Adrenal gland (tissue), 12 donors: ENCODE results near the gene ALG2. TPM values are rescaled to one million over a fixed set of nuclear protein-coding genes. Genes with fewer than 3 reads are reported as not detected.

Experiments
- DNase-seq, 7 donors: peaks; one replicate each; pipeline ENCODE4 v3.0.0-alpha.2; 2019 to 2020
- H3K27ac ChIP-seq, 5 donors: fragments of 200-600 bp; sonication (generic) in 4 of 5; 1 replicate in 3 of 5; 2 replicates in 2 of 5; pipeline versions ENCODE4 v1.5.1 to v1.8.0; 2016 to 2020; ENCODE audit warnings: mild to moderate bottlenecking in 1 of 5
- H3K27me3 ChIP-seq: fragments of 200-600 bp; 2 replicates; pipeline ENCODE4 v1.8.0; 2021
- H3K36me3 ChIP-seq, 2 donors: fragments of 200-600 bp; replicated peaks in 1 of 2; 1 replicate in 1 of 2; 2 replicates in 1 of 2; pipeline versions ENCODE4 v1.5.1 to v1.8.0; 2018 to 2022
- H3K4me1 ChIP-seq, 2 donors: fragments of 200-600 bp; replicated peaks in 1 of 2; 1 replicate in 1 of 2; 2 replicates in 1 of 2; pipeline versions ENCODE4 v1.5.1 to v1.8.0; 2018 to 2021
- H3K4me3 ChIP-seq, 4 donors: fragments of 200-600 bp; sonication (generic) in 3 of 4; one replicate each; pipeline ENCODE4 v1.5.1; 2016 to 2018
- H3K9me3 ChIP-seq, 3 donors: fragments of 200-600 bp; sonication (generic) in 1 of 3; replicated peaks in 1 of 3; 1 replicate in 2 of 3; 2 replicates in 1 of 3; pipeline versions ENCODE4 v1.5.1 to v1.8.0; 2016 to 2021
- POLR2A ChIP-seq, 2 donors: fragments of 450-650 bp; IDR thresholded peaks; one replicate each; pipeline ENCODE4 v1.6.1; 2017; ENCODE audit warnings: antibody characterized with exemption in 2 of 2, mild to moderate bottlenecking in 2 of 2, moderate library complexity in 1 of 2
- WGBS, 4 donors: extraction: QIAGEN DNeasy Blood & Tissue Kit in 2 of 4; methylation state at CpG; one replicate each; pipeline versions ENCODE4 v1.1.5 to v1.1.7; 2013 to 2017; 5-methylcytosine and 5-hydroxymethylcytosine counted together
- intact Hi-C, 2 donors: fragments of 100-400 bp; cut with DNase I; formaldehyde crosslinking; loops; one replicate each; pipeline versions ENCODE4 v1.14.1 to v1.15.0; 2022 to 2023
- polyA plus RNA-seq, 3 donors: library from polyadenylated mRNA; stranded (reverse); fragments of 200-250 nt in 2 of 3; fragments of 350-450 nt in 1 of 3; fragmentation: Illumina TruSeq in 1 of 3; extraction: RNeasy Lipid Tissue Mini Kit (QIAGEN cat#74804) in 1 of 3; gene quantifications; one replicate each; pipeline ENCODE4 v1.2.3, GENCODE V29; 2013 to 2014
- total RNA-seq, 9 donors: library from RNA; depleted of rRNA in 4 of 9; stranded (reverse); fragments of >200 nt in 4 of 9; fragments of 120-200 nt in 1 of 9; fragmentation: NEBNext Ultra II Directional in 1 of 9; extraction: Animal tissue kit (Norgen Biotek cat#: 25700) in 1 of 9; gene quantifications; one replicate each; pipeline versions ENCODE4 v1.1.0 to v1.2.4, GENCODE V29; 2013 to 2023
- TF ChIP-seq, protein P1 (sequence below), 6 experiments: fragments of 450-650 bp in 4 of 6; fragments of 200-600 bp in 2 of 6; sonication (generic) in 1 of 6; IDR thresholded peaks; 1 replicate in 5 of 6; 2 replicates in 1 of 6; pipeline versions ENCODE4 v1.5.1 to v1.8.0; 2016 to 2021; ENCODE audit warnings: antibody characterized with exemption in 6 of 6, mild to moderate bottlenecking in 2 of 6, moderate library complexity in 1 of 6
- donor health status: healthy with polysubstance abuse.
- donor health status: Bipolar disorder and iron deficiency.
- donor health status: DM: yes; HTN: yes; CAD: no.
- donor health status: DM: no; HTN: no; CAD: no.
- donor health status: DM: no; HTN: no; CAD: no.
- donor health status: DM: yes; HTN: yes; CAD: no.

The ALG2 gene
- total and polyA plus RNA-seq, 12 donors: 19.2 to 144 (median 60.8) TPM

DNA sequence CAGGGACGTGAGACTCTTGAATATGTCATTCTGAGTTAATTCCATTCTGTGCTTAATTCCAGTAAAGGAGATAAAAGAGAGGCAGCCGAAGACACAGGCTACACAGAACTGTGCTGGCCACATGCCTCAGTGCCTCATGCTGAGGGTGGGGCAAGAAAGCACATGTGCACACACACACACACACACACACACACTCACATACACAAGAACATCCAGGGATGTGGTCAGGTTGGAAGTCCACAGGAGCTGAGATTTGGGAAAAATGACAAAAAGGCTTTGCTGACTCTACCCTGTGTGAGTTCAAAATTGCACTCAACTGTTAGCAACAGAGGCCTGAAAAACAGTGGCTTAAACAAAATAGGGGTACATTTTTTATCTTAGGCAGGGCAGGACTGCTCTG is 40.5 kb downstream of the ALG2 start:
- Histone ChIP-seq H3K4me3 (no peak overlapping the region), H3K4me1 (peaks cover 4 to 8% of the 10 kb centered on the region in 2 donors), H3K27me3 (no peaks in the 10 kb centered on the region), H3K27ac (no peak overlapping the region), H3K9me3 (no peaks in the 10 kb centered on the region), H3K36me3 (no peaks in the 10 kb centered on the region)
- no peak for TF ChIP-seq POLR2A (IDR thresholded peaks at IDR 0.05)
- TF ChIP-seq, protein P1, sequence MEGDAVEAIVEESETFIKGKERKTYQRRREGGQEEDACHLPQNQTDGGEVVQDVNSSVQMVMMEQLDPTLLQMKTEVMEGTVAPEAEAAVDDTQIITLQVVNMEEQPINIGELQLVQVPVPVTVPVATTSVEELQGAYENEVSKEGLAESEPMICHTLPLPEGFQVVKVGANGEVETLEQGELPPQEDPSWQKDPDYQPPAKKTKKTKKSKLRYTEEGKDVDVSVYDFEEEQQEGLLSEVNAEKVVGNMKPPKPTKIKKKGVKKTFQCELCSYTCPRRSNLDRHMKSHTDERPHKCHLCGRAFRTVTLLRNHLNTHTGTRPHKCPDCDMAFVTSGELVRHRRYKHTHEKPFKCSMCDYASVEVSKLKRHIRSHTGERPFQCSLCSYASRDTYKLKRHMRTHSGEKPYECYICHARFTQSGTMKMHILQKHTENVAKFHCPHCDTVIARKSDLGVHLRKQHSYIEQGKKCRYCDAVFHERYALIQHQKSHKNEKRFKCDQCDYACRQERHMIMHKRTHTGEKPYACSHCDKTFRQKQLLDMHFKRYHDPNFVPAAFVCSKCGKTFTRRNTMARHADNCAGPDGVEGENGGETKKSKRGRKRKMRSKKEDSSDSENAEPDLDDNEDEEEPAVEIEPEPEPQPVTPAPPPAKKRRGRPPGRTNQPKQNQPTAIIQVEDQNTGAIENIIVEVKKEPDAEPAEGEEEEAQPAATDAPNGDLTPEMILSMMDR (IDR thresholded peaks at IDR 0.05): no peak
- intact Hi-C loops: no loop called here
- 83 to 97% (median 89%) methylated on average over 2 of the region's 2 CpGs for WGBS, 4 donors
- no peak for DNase-seq

DNA sequence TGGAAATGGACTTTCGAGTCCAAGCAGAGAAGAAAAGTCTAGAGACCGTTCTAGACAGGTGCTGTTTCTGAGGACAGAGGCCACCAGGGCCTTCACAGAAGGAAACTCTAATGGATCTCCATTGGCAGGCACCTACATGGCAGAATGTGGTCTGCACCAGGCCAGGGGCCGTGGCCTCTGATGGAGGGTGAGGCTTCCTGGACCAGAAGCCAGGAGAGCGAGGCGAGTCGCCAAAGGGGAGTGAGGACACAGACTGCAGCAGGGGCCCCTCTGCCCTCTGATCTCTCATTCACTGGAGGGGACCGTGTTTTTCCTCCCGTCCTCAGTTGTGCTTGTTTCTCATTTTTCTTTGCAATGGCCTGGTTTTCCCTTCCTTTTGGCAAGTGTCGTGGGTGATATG is 41.1 kb downstream of the ALG2 start:
- Histone ChIP-seq H3K9me3 (no peaks in the 10 kb centered on the region), H3K4me1 (peaks cover 4 to 8% of the 10 kb centered on the region in 2 donors), H3K27me3 (no peaks in the 10 kb centered on the region), H3K36me3 (no peaks in the 10 kb centered on the region), H3K27ac (no peak overlapping the region), H3K4me3 (no peak overlapping the region)
- no peak for TF ChIP-seq POLR2A (IDR thresholded peaks at IDR 0.05)
- TF ChIP-seq, protein P1 (IDR thresholded peaks at IDR 0.05): no peak
- intact Hi-C loops: no loop called here
- WGBS, 4 donors: 90 to 94% (median 92%) methylated on average over 9 of the region's 9 CpGs
- no peak for DNase-seq

DNA sequence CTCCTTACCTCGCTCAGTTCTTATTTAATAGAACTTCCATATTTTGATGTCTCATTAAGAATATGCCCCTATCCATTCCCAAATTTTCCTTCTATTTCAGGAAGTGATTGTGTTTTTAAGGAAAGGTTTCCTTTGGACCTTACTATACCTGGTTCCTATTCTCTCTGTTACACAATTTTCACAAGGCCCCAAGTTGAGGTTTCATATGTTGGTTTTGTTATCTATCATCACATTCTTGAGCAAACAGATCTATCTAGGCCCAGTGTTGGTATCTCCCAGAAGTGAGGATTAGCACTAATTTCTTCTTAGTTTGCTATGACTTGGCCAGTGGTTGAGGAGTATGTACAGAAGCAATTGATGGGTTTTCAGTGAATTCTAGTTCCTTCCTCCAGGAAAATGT is 41.5 kb downstream of the ALG2 start:
- WGBS, 4 donors: 95 to 100% (median 97%) methylated on average over 1 of the region's 1 CpG
- H3K4me3 ChIP-seq: no peak overlapping the region
- intact Hi-C loops: no loop called here
- no peak overlapping the region for H3K27ac ChIP-seq
- no peaks in the 10 kb centered on the region for H3K27me3 ChIP-seq
- DNase-seq: no peak
- H3K9me3 ChIP-seq: no peaks in the 10 kb centered on the region
- TF ChIP-seq, protein P1 (IDR thresholded peaks at IDR 0.05): no peak
- TF ChIP-seq POLR2A (IDR thresholded peaks at IDR 0.05): no peak
- peaks cover 4 to 8% of the 10 kb centered on the region in 2 donors for H3K4me1 ChIP-seq
- H3K36me3 ChIP-seq: no peaks in the 10 kb centered on the region

DNA sequence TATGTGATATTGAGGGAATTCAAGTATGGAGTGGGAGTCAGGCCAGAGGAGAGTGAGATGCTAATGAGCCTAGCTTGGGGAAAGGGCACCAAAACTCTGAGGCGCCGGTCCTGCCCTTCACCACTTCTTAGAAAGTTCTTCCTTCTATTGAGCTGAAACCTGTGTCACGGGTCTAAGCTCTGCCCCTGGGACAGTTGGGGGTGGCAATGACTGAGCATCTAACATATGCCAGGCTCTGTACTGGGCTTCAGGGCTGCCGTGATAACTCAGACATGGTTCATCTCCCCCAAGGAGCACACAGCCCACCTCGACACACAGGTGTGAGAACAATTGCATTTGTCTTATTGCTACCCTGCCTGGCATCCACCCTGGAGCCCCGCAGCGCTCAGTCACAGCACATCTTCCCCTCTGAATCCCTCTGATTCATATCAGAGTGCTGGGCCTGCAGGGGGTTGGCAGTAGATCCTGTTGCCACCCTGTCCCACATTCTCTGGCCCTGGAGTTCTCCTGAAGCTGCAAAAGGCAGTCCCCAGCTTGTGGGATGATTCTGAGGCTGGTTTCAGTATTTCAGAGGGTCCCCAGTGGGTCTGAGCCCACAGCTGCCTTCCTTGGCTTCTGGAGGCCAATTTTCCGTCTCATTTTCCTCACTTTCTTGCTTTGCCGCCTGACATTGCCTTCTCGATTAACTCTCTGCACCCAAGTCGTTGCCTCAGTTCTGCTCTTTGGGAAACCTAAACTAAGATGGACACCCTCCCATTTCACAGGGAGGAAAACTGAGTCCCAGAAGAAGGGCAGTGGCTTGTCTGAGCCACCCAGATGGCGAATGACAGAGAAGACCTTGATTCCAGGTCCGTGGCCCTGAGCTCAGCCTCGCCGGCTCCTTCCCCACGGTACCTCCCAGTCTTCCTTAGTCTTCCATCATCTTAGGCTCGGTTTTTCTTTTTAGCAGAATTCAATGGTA is 42.5 kb downstream of the ALG2 start:
- Histone ChIP-seq H3K27me3 (no peaks in the 10 kb centered on the region), H3K4me3 (no peak overlapping the region), H3K4me1 (no peaks in the 10 kb centered on the region), H3K9me3 (no peaks in the 10 kb centered on the region), H3K36me3 (no peaks in the 10 kb centered on the region), H3K27ac (no peak overlapping the region)
- intact Hi-C loops: loop anchor here in 1 of 2 donors (10.0 kb wide), 1 partner anchor 1416 kb away; no protein-coding TSS in a partner anchor
- 88 to 90% (median 89%) methylated on average over 17 of the region's 17 CpGs for WGBS, 4 donors
- no peak for DNase-seq
- TF ChIP-seq, protein P1 (IDR thresholded peaks at IDR 0.05): no peak
- TF ChIP-seq POLR2A (IDR thresholded peaks at IDR 0.05): no peak
